Endothelial cell of umbilical vein (primary cell): Measurements from ENCODE around the gene PTPRK. TPM values are rescaled to one million over a fixed set of nuclear protein-coding genes. Genes with fewer than 3 reads are reported as not detected.

ENCODE experiments used
- BruUV-seq: library from RNA; stranded (reverse); fragments of 400-500 nt; replicated peaks from 2 replicates; lab custom pipeline; 2021; lab: Mats Ljungman, UMichigan
- CTCF ChIA-PET: fragments of 300-600, 350-600 bp; sonication (Branson Sonifier 250); formaldehyde crosslinking; loops from one replicate; lab custom pipeline; 2021; ENCODE audit warnings: antibody characterized with exemption, inconsistent platforms; lab: Charles Lee
- POLR2A ChIA-PET: fragments of 300-600, 350-600 bp; sonication (Branson Sonifier 250); formaldehyde crosslinking; loops from one replicate; lab custom pipeline; 2021; ENCODE audit warnings: antibody characterized with exemption, inconsistent platforms; lab: Charles Lee
- DNase-seq: peaks from one replicate; pipeline ENCODE4 v3.0.0-alpha.2; 2011; ENCODE audit warnings: low read depth, low spot score
- FAIRE-seq: peaks from 2 replicates; lab custom pipeline; 2011; peaks lifted over from hg19 to GRCh38; lab: Jason Lieb, UNC
- H2AFZ ChIP-seq: 2 replicates; pipeline ENCODE4 v1.6.0; 2012; ENCODE audit warnings: low read depth, low read length, control low read depth, inconsistent platforms
- H3K27ac ChIP-seq: 2 replicates; pipeline ENCODE4 v1.5.1; 2011; ENCODE audit warnings: low read depth, mild to moderate bottlenecking, control low read depth, low read length, moderate library complexity; ENCODE audit not compliant: insufficient read depth
- H3K27me3 ChIP-seq, 2 experiments: 2 replicates each; pipeline versions ENCODE4 v1.6.0 to v1.6.1; 2011; ENCODE audit warnings: low read length in 2 of 2, mixed read lengths in 1 of 2; ENCODE audit not compliant: control insufficient read depth in 2 of 2, insufficient read depth in 2 of 2
- H3K36me3 ChIP-seq, 2 experiments: 2 replicates in 1 of 2; 3 replicates in 1 of 2; pipeline ENCODE4 v1.5.1; 2011; ENCODE audit warnings: low read length in 2 of 2, mild to moderate bottlenecking in 1 of 2, moderate library complexity in 1 of 2; ENCODE audit not compliant: control insufficient read depth in 2 of 2, insufficient read depth in 2 of 2; ENCODE audit errors: extremely low read depth in 1 of 2
- H3K4me1 ChIP-seq: 3 replicates; pipeline ENCODE4 v1.5.1; 2011; ENCODE audit warnings: mild to moderate bottlenecking, low read length; ENCODE audit not compliant: control insufficient read depth, insufficient read depth; ENCODE audit errors: extremely low read depth
- H3K4me2 ChIP-seq: 2 replicates; pipeline ENCODE4 v1.6.1; 2011; ENCODE audit warnings: low read length, control low read depth, mixed read lengths; ENCODE audit not compliant: insufficient read depth
- H3K4me3 ChIP-seq, 3 experiments: fragments of 200-600 bp in 1 of 3; sonication (generic), shearing (Covaris generic) in 1 of 3; replicated peaks in 1 of 3; 2 replicates each; pipeline ENCODE4 v1.5.1; 2011 to 2016; ENCODE audit warnings: control low read depth in 3 of 3, low read length in 3 of 3, mild to moderate bottlenecking in 2 of 3, inconsistent platforms in 1 of 3, low read depth in 1 of 3, moderate library complexity in 1 of 3; ENCODE audit not compliant: insufficient read depth in 1 of 3
- H3K79me2 ChIP-seq: 2 replicates; pipeline ENCODE4 v1.6.0; 2012; ENCODE audit warnings: low read length, inconsistent platforms; ENCODE audit not compliant: control insufficient read depth, insufficient read depth
- H3K9ac ChIP-seq: replicated peaks from 2 replicates; pipeline ENCODE3; 2011; ENCODE audit warnings: low read length, control low read depth; ENCODE audit not compliant: insufficient read depth; ENCODE audit errors: extremely low read depth
- H3K9me1 ChIP-seq: replicated peaks from 3 replicates; pipeline ENCODE4 v1.6.0; 2011; ENCODE audit warnings: mild to moderate bottlenecking, low read length; ENCODE audit not compliant: control insufficient read depth, insufficient read depth; ENCODE audit errors: extremely low read depth
- H3K9me3 ChIP-seq: replicated peaks from 2 replicates; pipeline ENCODE4 v1.5.1; 2012; ENCODE audit warnings: low read length, inconsistent platforms; ENCODE audit not compliant: control insufficient read depth, insufficient read depth
- H4K20me1 ChIP-seq: replicated peaks from 2 replicates; pipeline ENCODE3; 2011; ENCODE audit warnings: mild to moderate bottlenecking, low read length; ENCODE audit not compliant: control insufficient read depth, insufficient read depth; ENCODE audit errors: extremely low read depth
- CTCF ChIP-seq, 2 donors: IDR thresholded peaks; 1 replicate in 1 of 2; 2 replicates in 1 of 2; pipeline ENCODE4 v1.5.1; 2011; ENCODE audit warnings: low read length in 2 of 2, mild to moderate bottlenecking in 2 of 2, moderate library complexity in 2 of 2, control low read depth in 1 of 2, inconsistent platforms in 1 of 2, low read depth in 1 of 2; ENCODE audit not compliant: insufficient read depth in 1 of 2; ENCODE audit errors: extremely low read depth in 1 of 2
- EZH2 ChIP-seq: IDR thresholded peaks from 2 replicates; pipeline ENCODE4 v1.6.1; 2012; ENCODE audit warnings: borderline replicate concordance, low read depth, mild to moderate bottlenecking, moderate library complexity, low read length, inconsistent platforms; ENCODE audit not compliant: severe bottlenecking
- FOS ChIP-seq: IDR thresholded peaks from 2 replicates; pipeline ENCODE4 v1.6.1; 2011; ENCODE audit warnings: mild to moderate bottlenecking, low read length, moderate library complexity, borderline replicate concordance; ENCODE audit not compliant: insufficient read depth
- GATA2 ChIP-seq: IDR thresholded peaks from 2 replicates; pipeline ENCODE4 v1.7.0; 2011; ENCODE audit warnings: low read depth, mild to moderate bottlenecking, moderate library complexity, mixed read lengths, low read length; ENCODE audit not compliant: insufficient read length, insufficient read depth
- JUN ChIP-seq: IDR thresholded peaks from 2 replicates; pipeline ENCODE4 v1.6.1; 2011; ENCODE audit warnings: borderline replicate concordance, low read depth; ENCODE audit not compliant: insufficient read length, insufficient read depth
- MAX ChIP-seq: IDR thresholded peaks from 2 replicates; pipeline ENCODE4 v1.6.1; 2011; ENCODE audit not compliant: insufficient read depth, insufficient read length
- MYC ChIP-seq: IDR thresholded peaks from one replicate; pipeline ENCODE4 v1.6.1; 2011; ENCODE audit warnings: mild to moderate bottlenecking, low read depth, low read length
- POLR2A ChIP-seq: IDR thresholded peaks from 2 replicates; pipeline ENCODE4 v1.6.1; 2012; ENCODE audit warnings: low read depth, mild to moderate bottlenecking, control low read depth, low read length
- POLR2AphosphoS5 ChIP-seq: IDR thresholded peaks from 2 replicates; pipeline ENCODE4 v1.6.1; 2012; ENCODE audit warnings: low read depth, mild to moderate bottlenecking, control low read depth, low read length, moderate library complexity; ENCODE audit not compliant: insufficient read depth
- dilution Hi-C: fragments of 300-500 bp; cut with MboI; formaldehyde crosslinking; loops from one replicate; pipeline ENCODE4 v1.15.0; 2019; ENCODE audit warnings: low sequenced_read_pairs; ENCODE audit not compliant: extremely low pct_ligation_motif_present
- intact Hi-C: fragments of 100-400 bp; cut with micrococcal nuclease; formaldehyde crosslinking; loops from one replicate; pipeline ENCODE4 v1.10.0; 2022
- polyA plus RNA-seq, 4 experiments: library from polyadenylated mRNA; depleted of rRNA in 3 of 4; stranded (reverse) in 3 of 4; unstranded in 1 of 4; fragments of >200 nt; gene quantifications; 2 replicates each; pipeline versions ENCODE4 v1.2.1 to v1.2.3, GENCODE V29; 2011 to 2012; ENCODE audit warnings: missing spikeins in 1 of 4
- total RNA-seq: library from RNA; stranded (reverse); gene quantifications from 2 replicates; pipeline ENCODE4 v1.2.3, GENCODE V29; 2021

PTPRK gene
- total and polyA plus RNA-seq, 2 donors (not counting 3 experiments of a cell fraction or from before 2014, with no cell fraction given), result 15.2 to 74.0 TPM

- H3K36me3 ChIP-seq, result no peaks in the 10 kb centered on the region
- no TSS peak for BruUV-seq
- no peaks in the 10 kb centered on the region for H3K27me3 ChIP-seq
- intact Hi-C loops (no loop called here), dilution Hi-C loops (no loop called here)
- no peaks in the 10 kb centered on the region for H3K4me1 ChIP-seq
- DNase-seq (no peak), FAIRE-seq (no peak)
- POLR2A ChIA-PET, result no interaction called here
- H3K9ac ChIP-seq, result no peak overlapping the region
- no peak overlapping the region for H3K4me2 ChIP-seq
- TF ChIP-seq CTCF (IDR thresholded peaks at IDR 0.05; ENCODE audit: extremely low read depth in 1 of 2, insufficient read depth in 1 of 2, low read depth in 1 of 2, low read length in 2 of 2), result no peak
- no peak for TF ChIP-seq MAX
- H3K79me2 ChIP-seq, result no peaks in the 10 kb centered on the region
- H3K4me3 ChIP-seq, result no peak overlapping the region
- no peaks in the 10 kb centered on the region for H3K9me1 ChIP-seq
- no peaks in the 10 kb centered on the region for H3K9me3 ChIP-seq
- no peaks in the 10 kb centered on the region for H4K20me1 ChIP-seq
- CTCF ChIA-PET, result no interaction called here
- H2AFZ ChIP-seq, result no peak overlapping the region
- H3K27ac ChIP-seq, result no peak overlapping the region
Measured at GRCh38 chr6:128070406-128070805, 450.0 kb downstream of the PTPRK start.

GRCh38 chr6:128069188-128069587, 451.2 kb downstream of the PTPRK start:
- no TSS peak for BruUV-seq
- Histone ChIP-seq H3K9ac (no peak overlapping the region), H3K4me1 (no peaks in the 10 kb centered on the region), H3K9me3 (no peaks in the 10 kb centered on the region), H3K27ac (no peak overlapping the region), H4K20me1 (no peaks in the 10 kb centered on the region), H3K4me2 (no peak overlapping the region), H3K27me3 (no peaks in the 10 kb centered on the region), H2AFZ (no peak overlapping the region), H3K9me1 (no peaks in the 10 kb centered on the region), H3K79me2 (no peaks in the 10 kb centered on the region), H3K4me3 (no peak overlapping the region), H3K36me3 (no peaks in the 10 kb centered on the region)
- dilution Hi-C loops, result no loop called here
- CTCF ChIA-PET, result interaction anchor here (1.1 to 1.6 kb wide), 2 partner anchors 37 to 214 kb away, joined by 3 to 4 read pairs; no protein-coding TSS in a partner anchor
- FAIRE-seq (no peak), DNase-seq (no peak)
- intact Hi-C loops, result no loop called here
- POLR2A ChIA-PET, result no interaction called here
- TF ChIP-seq CTCF (IDR thresholded peaks at IDR 0.05; ENCODE audit: extremely low read depth in 1 of 2, insufficient read depth in 1 of 2, low read depth in 1 of 2, low read length in 2 of 2) (no peak), JUN (no peak), GATA2 (no peak), EZH2 (no peak), MYC (no peak), FOS (no peak), POLR2A (no peak), MAX (no peak), POLR2AphosphoS5 (no peak)
